GF-D8 (cell line): ENCODE measurements around the gene CMTM8.

Experiments used
- DNase-seq: peaks from one replicate; lab custom pipeline; 2025; lab: John Stamatoyannopoulos, UW

CMTM8 gene

DNA sequence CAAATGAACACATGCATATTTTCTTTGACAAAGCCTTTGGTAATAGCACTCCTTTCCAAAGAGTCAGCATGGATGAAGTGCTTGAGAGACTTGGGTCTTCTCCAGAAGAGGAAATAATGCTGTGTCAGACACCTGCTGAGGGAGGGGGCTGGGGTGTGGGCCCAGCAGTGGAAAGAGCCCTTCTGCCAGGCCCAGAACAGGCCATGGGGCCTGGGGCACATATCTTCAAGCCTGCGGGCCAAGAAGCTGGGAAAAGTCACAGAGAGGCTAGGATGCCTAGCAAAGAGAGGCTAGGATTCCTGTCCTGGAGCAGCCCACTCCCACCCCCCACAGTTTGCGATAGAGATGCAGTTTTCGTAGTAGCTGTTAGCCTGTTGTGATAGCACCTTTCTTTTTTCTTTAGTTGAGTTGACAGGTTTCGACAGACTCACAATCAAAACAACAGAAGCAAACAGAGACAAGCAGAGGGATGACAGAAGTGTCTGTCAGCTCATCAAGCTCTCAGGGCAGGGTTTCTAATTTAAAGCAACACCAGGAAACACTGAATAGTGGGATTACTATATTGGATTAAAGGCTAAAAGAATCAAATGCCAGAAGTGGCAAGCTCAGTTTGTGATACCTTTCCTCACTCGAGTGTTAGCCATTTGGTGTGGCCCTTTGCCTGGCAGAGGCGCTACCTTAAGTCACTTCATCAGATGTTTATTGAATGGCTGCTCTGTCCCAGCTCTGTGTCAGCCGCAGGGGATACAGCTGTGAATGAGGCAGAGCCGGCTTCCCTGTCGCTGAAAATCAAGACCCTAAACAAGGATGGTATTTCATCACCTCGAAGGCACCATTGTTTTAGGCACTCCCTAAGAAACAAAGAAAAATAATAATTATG lies 172.1 kb downstream of the CMTM8 start:
- no peak for DNase-seq

DNA sequence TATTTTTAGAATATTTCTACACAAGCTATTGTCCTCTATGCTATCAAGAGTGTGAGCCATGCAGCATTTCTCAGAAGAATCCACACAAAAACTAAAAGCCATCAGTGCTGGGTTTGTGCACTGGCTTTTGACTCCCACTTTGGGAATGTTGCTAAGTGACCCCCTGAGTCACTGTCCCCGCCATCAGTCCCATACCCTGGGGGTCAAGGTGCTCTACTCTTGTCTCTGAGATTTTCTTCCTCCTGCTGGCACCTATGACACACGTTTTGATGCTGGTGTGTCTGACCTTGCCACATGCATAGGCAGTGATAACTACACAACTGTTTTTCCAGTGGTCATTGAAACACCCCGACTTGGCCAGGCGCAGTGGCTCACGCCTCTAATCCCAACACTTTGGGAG lies 173.0 kb downstream of the CMTM8 start:
- DNase-seq = no peak

DNA sequence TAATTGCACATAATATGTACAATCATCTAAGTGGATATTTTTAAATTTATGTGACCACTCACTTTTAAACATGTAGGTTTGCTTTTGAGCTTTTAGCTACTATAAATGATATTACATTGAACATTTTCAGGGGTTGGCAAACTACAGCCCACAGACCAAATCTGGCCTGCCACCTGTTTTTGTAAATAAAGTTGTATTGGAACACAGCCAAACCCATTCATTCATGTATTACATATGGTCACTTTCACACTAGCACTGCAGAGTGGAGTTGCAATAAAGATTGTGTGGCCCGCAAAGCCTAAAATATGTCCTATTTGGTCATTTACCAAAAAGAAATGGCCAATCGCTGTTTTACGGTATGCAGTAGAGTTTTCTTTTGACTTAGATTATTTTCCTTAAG lies 174.4 kb downstream of the CMTM8 start:
- DNase-seq = no peak

DNA sequence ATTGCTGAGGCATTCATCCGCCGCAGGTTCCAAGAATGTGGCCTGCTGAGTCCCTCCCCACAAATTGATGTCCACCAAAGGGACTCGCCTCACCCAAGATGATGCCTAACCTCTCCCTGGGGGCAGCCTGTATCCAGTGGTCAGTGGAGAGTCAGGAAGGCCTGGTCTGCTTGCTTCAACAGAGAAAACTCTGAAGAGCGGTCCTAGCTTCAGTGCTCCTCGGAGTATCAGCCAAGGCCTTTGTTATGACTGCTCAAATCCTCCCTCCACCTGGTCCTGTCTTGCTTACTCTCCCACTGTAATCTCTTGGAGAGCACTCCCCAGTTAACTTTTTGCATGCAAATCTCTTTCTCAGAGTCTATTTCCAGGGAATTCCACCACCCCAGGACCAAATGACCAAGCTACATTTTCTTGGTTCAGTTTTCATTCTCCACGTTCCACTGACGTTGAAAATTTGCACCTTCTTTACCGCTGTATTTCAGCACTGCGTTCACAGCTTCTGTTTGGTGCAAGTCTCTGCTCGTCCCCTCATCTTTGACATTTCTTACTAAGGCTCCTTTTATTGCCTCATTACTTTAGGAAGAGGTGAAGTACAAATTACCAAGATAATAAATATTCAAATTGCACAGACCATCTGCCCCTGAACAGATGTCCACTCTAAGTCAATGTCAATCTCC lies 175.5 kb downstream of the CMTM8 start:
- DNase-seq = no peak

- no peak for DNase-seq
Measured at GRCh38 chr3:32414522-32415202, 176.2 kb downstream of the CMTM8 start.

- peak; percentile 31 for DNase-seq
Measured at GRCh38 chr3:32419742-32420125, 181.3 kb downstream of the CMTM8 start.
